SW 1271 (cell line): Measurements from ENCODE around the gene ENC1.

ENCODE experiments used
- DNase-seq, 2 experiments: peaks; one replicate each; lab custom pipeline; 2025; lab: John Stamatoyannopoulos, UW

ENC1 gene

DNA sequence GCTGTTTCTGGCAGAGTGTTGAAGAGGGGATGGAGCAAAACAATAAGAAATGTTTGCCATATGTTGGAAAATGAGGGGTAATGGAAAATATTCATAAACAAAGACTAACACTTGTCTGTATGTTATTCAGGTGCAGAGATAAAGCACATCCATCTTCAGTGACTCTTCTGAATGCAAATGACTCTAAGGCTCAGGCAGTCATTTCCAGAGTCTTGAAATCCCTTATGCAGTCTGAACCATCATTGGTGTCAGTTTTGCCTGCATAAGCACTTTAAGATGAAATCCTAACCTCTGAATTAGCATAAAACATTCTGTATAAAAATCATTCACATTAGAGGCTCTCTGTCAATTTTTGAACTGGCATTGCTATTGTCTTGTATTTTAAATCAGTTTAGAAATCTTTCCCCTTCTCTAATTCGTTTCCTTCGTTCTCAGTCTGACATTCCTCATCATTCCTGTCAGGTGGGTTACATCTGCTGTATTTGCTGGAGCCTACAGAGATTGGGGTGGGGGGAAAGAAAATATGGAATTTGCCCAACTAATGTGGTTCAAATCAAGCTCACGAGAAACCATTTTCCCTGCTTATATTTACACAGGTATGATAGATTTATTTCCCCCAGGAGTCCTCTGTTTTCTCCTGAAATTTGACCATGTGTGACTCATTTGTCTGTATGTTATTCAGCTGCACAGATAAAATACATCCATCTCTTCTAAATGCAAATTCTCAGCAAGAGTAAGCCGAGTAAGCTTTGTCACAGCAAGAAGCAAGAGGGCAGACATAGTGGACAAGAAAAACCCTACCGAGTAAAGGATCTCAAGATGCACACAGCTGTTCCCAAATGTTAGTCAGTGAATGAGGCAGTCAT is 31.6 kb downstream of the ENC1 start:
- DNase-seq = no peak

DNA sequence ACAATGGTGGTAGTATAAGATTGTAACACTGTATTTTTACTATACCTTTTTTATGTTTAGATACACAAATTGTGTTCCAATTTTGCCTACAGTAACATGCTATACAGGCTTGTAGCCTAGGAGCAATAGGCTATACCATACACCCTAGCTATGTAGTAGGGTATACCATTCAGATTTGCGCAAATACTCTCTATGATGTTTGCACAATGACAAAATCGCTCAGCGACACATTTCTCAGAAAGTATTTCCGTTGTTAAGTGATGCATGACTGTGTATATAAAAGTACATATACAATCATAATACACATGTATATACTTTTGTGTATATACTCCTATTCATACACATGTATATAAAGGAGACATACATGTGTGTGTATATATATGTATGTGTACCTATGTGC is 34.8 kb downstream of the ENC1 start:
- no peak for DNase-seq

DNA sequence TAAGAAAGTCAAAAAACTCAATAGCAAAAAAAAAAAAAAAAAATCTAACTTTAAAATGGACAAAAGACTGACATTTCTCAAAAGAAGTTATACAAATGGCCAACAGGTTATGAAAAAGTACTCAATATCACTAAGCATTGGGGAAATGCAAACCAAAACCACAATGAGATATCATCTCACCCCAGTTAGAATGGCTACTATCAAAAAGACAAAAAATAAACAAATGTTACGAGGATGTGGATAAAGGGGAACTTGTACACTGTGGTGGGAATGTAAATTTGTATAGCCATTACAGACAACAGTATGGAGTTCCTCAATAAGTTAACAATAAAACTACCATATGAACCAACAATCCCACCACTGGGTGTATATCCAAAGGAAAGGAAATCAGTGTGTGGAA is 37.2 kb downstream of the ENC1 start:
- no peak for DNase-seq

DNA sequence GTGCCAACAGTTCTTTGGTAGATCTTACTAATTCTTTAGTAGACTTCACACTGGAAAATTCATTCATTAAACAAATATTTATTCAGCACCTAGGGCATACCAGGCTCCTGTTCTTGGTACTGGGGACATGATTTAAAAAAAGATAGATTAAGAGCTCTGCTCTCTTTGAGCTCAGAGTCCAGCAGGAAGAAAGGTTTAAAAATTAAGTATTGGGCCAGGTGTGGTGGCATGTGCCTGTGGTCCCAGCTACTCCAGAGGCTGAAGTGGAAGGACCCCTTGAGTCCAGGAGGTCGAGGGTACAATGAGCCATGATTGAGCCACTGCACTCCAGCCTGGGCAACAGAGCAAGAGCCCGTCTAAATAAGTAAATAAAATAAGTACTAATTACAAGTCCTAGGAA is 41.4 kb downstream of the ENC1 start:
- DNase-seq = no peak

DNA sequence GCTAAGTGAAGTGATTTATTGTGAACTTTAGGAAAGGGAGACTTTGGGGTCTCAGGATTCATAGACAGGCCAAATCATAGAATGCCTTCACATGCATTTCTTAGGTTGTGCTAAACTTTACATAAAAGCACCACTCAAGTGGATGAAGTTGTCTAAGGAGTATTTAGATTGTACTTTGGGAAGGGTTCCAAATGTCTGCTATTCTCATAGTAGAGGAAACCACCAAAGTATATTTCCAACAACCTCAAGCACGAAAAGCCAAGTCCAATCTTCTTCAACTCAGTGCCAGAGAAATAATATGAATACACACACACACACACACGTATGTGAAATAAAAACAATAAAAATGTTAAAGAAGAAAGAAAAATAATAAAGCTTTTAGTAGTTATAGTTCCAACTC is 41.8 kb downstream of the ENC1 start:
- no peak for DNase-seq

DNA sequence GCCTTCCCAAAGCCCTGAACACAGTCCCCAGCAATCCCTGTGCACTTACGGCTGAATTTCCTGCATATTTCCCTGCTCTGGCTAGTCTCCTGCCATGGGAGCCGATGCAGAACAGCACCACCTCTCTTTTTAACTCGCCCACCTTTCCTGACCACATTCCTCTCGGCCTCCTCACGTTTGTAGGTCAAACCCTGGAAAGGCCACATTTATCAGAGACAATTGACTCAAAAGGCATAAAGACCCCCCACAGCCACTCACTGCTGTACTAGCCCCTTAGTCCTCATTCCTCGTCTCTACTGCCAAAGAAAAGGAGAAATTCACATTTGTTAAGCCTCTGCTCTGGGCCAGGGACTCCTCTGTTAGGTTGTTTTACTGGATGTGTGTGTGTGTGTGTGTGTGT is 43.6 kb downstream of the ENC1 start:
- DNase-seq = no peak

DNA sequence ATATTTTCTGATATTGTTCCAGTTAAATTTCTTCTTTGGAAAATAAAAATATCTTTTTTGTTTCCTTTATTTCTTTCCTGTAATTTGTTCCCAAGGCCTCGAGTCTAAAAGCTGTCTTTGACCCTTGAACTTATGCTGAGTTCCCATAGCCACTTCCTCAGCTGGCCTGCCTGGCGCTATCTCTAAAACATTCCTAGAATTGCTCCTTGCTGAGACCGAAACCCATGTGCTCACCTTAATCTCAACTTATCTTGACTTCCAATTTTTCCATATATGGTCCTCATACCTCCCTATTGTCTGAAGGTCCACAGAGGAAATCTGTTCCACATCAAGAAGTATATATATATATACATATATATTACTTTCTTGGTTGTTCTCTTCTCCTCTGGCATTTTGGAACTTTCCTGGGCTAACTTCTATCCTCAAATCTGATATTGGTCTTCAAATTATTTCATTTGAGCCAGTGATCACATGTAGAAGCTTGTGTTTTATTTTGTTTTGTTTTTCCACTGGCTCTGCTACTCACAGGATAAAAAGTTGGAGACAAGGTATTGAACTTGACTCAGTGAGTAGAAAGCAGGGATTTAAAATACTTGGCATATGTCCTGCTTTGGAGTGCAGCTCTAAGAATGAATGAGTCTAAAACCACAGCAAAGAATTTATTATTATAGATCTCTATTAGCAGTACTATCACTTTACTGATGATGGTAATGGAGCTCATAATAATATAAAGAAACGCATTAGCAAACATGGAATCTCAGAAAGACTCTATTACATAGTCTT is 45.2 kb downstream of the ENC1 start:
- DNase-seq = peak; percentile 31 to 81

DNA sequence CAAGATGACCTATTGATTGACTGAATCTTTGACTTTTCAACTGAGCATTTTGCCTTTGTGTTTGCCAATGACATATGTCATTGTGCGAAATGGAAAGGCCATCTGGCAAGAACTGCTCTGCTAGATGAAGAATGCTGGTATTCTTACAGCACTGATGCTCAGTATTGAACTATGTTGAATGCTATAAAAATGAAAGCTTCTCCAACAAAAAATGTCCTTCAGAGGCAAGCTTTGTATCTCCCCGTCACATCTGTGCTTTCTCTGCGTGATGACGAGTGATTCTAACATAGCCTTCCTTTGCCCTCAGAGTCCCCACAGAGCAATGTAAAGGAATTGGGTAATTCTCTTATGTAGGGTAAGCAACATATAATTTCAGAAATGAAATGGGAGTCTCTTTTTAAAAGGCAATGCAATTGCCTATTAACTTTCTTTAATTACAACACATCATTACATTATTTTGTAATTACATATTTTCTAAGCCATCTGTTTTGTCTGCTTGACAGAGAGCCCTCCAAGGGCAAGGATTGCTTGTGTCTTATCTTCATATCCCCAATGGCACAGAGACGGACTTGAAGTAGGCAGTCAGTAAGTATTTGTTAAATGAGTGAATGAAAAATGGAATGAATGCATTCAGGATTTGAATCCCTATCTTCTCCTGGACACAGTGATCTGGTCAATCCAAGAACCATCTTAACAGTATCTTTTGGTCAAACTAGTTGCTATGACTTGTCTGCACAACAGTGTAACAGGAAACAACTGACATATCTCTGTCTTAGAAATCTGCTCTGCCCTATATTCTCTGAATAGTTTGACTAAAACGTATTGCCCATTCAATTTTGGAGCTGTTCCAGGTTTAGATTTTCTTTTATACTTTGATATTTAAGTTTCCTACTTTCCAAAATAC is 46.1 kb downstream of the ENC1 start:
- no peak for DNase-seq

DNA sequence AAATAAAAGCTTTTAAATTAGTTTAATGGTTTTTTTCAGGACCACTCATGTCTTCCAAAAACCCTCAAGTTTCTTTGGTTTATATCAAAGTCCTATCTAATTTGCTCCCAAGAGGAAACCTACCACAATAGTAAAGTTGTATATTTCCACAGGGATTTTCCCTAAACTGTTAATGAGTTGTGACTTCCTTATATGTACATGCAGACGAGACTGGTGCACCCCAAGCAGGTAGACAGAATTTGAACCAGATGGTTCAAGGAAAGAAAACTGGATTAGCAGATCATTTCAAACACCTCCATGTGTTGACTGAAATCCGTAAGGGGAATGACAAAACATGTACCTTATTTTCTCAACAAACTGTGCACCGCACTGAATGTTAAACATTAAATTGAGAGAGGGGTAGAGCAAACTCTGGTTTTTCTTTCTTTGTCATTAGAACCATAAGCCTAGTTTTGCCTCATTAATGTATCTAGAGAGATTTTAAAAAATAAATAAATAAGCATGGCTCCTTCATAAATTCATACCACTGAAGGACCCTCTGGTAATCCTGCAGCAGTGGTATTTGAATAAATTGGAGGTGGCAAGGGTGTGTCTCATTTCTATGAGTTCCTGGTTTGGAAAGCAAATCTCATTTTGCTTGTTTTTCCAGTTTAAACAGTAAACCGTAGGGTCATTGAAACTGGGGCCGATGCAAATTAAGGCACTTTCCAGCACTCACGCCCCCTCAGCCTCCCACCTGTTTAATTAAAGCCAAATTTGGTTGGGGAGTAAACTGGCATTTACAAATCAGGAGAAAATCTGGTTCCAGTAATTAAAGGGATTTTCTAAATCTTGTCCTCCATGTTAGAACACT is 51.1 kb downstream of the ENC1 start:
- no peak for DNase-seq

DNA sequence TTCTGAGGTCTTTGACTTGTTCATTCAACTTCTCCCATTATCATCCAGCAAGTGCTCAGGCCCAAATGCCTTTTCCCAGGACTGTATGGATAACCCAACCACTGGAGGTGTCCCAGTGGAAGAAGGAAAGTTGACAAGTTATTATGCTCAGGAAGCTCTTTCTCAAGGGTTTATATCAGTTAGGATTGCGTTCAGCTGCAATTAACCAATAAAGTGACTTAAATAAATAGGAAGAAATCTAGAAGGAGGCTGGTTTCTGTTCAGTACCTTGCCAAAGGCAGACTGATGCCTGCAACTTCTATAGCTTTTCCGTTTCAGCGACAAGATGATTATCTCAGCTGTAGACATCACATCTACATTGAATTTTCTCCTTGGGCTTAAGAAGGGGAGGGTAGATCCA is 52.1 kb downstream of the ENC1 start:
- no peak for DNase-seq

DNA sequence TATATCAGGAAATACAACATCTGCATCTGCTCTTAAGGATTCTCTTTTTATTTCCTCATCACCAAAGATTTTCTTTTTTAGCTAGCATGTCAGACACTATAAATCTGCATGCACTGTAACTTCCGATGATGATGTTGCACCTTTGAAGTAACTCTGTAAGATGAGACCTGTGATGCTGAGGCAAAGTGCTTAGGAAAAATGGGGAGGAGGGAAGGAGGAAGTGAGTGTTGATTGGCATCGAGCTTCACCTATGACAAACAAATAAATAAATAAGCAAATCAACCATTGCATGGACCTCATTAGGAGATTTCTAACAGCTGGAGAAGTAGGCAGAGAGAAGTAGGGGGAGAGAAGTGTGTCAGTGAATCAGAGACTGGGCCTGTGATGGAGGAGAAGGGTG is 52.6 kb downstream of the ENC1 start:
- no peak for DNase-seq

DNA sequence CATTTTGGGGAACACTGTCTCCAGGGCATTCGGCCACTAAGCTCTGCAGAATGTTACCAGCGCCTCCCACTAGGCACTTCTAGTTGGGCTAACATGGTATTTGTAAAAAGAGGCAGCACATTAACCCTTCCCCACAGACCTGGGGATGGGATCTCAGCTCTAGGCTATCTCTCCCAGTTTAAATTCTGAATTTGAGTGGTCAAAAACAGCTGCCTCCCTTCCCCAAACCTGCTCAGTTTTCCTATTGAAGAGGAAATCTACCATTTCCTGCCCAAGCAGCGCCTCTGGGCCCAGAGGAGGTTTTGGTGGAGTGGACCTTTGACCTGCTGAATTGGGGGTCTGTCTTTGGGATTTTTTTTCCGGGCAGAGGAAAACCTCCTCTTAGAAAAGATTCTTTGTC is 53.2 kb downstream of the ENC1 start:
- DNase-seq = no peak

DNA sequence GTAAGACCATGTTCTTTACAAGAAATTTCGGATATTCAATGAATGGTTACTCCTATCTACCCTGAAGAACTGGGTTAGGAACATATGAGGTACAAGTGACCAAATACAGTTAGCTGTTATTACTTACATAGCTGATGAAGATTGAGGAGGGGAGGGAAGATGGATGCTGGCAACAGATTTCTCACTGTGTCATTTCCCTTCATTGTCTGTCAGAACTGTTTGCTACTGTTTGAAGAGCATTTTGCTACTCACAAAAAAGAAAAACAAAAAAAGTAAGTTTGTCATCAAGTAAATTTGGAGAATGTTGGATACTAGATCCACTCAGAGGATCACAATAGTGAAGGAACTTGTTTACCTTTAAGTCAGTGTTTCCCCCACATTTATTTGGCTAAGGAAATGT is 53.7 kb downstream of the ENC1 start:
- no peak for DNase-seq

DNA sequence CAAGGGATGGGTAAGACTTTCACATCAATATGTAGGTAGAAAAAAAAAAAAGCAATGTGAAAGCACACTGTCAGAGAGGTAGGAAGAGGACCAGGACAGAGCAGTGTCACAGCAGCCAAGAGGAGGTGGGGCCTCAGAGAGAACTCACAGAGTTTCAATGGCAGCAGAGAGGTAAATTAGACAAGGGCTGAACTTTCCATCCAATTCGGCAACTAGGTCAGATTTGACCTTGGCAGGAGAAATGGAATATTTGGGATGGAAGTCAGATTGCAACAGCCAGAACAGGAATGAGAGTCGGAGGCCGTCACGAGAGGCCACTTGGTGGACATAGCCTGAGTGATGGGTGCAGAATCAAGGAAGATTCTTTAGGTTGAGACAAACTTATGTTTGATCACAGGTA is 57.7 kb downstream of the ENC1 start:
- no peak for DNase-seq

DNA sequence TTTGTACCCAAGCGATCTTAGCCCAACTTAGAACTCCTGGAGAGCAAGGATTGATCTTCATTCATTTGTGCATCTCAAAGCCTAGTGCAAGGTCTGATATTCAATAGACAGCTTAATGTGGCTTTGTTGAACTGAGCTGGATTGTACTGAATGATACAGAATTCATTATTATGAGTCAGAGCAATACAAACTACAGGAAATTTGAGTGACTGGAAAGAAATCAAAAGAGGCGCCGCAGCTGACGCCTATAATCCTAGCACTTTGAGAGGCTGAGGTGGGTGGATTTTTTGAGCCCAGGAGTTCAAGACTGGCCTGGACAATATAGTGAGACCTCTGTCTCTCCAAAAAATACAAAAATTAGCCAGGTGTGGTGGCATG is 58.6 kb downstream of the ENC1 start:
- no peak for DNase-seq

DNA sequence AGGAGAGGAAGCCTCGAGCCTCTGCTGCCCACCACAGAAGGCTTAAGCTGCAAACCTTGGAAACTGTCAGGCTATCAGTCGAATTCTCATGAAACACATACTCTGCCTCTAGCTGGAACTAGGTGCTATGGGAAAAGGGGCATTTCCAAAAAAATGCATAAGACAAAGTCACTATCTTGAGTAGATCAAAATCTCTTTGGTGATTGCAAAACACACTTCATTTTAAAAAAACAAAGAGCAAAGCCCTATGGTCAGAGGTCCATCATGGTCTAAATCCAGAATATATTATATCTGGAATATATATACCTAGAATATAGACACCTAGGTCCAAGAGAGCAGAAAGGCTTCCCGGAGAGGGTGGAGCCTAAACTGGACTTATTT is 59.8 kb downstream of the ENC1 start:
- DNase-seq = no peak

DNA sequence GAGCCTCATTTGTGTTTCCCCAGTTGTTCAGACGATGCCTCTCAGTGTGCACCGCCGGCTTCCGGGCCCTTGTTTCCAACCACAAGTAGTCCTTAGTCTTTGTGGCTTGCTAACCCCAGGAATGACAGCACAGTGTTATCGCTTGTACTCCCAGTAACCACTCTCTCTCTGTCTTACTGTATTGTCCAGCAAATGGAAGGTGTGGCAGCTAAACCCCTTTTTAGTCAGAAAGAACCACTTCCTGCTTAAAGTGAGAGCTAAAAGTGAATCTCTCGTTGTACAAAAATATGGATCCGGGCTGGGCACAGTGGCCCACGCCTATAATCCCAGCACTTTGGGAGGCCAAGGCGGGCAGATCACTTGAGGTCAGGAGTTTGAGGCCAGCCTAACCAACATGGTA is 61.3 kb downstream of the ENC1 start:
- DNase-seq = no peak

DNA sequence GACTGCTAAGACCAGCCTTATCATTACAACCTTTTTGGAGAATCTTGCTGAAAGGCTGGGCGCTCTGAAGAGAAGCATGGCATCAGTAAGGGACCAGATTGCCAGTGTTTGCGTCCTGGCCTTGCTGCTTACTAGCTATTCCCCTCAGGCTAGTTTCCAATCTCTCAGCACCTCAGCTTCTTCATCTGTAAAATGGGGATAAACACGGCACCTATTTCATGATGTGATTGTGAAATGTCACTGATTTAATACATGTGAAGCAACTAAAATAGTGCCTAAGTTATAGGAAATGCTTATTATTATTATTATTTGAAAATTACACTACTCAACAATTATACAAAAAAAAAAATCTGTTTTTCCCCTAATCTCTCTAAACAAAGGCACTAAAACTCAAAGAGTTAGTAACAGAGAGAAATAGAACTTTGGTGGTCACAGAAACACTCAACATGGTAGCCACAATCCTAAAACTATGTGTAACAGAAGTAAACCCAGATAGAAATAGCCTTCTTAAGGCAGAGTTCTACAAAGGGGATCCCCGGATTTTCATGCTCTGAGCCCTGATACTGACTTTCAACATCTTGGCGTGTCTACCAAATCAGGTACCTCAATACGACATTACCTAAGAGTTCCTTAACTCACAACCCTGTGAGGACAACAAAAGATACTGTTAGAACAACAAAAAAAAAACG is 62.0 kb downstream of the ENC1 start:
- no peak for DNase-seq
